GM21619 (cell line): ENCODE results near the gene GMPR2.

ENCODE experiments used
- ATAC-seq: cut with Tn5 transposase; IDR thresholded peaks from one replicate; pipeline ENCODE4 v1.9.1; 2021; ENCODE audit not compliant: unreplicated experiment

Gene GMPR2

GRCh38 chr14:24232645-24233537, at the start of gene GMPR2:
GMPR2 (plus strand) TSS chr14:24232929; CDS start chr14:24233254, 325 bp downstream.
- ATAC-seq = peak; percentile 58

DNA sequence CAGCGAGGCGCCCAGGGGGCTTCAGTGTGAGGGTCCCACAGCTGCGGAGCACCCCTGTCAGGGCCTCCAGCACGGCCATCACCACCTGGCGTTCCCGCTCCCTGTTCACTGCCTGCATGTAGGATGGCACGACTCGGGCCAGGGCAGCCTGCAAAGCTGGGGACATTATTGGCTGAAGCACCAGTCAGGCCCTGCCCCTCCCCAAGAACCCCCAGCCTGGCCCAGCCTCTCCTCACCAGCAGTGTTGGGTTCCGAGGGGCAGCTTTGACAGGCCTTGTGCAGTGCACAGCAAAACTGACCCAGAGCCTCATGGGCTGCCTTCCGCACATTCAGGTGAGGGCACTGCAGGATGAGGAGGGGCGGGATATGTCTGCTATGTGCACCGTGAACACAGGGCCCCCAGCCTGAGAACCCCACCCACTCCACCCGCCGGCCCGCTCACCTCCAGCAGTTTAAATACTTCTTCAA, 49.7 kb upstream of the GMPR2 start:
- ATAC-seq = no peak

- ATAC-seq = no peak
These were observed 48.4 kb upstream of the GMPR2 start for GRCh38 chr14:24184104-24184970.

GRCh38 chr14:24185026-24185425, 47.7 kb upstream of the GMPR2 start:
- no peak for ATAC-seq

- no peak for ATAC-seq
These were observed 47.0 kb upstream of the GMPR2 start for GRCh38 chr14:24185741-24186140.

DNA sequence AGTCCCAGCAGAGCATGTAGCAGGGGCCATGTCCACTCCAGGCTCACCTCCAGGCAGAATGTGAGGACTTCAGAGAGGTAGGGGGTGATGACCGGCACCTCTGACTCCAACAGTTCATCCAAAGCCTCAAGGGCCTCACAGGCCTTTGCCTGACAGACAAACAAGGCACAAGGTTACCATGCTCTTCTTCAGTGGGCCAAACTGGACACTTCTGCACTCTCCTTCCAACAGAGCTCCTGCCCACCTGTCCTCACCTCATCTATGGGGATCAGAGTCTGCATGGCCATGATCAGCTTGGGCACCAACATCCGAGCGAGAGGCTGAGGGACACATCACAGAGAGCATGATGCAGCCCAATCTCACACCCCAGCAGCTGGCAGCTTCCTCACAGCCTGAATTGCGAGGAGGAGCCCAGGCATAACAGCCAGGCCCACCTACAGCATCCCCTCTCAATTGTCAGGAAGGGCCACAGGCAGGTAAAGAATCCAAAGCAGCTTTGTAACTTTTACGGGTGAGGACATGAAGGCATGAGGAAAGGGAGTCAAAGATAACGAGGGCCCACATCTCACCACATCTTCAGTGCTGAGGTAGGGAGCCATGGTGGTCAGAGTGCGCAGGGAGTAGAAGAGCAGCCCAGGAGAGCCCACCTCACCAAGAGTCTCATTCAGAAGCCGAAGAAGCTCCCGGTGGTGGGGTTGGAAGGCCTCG, 45.7 kb upstream of the GMPR2 start:
- ATAC-seq = no peak

DNA sequence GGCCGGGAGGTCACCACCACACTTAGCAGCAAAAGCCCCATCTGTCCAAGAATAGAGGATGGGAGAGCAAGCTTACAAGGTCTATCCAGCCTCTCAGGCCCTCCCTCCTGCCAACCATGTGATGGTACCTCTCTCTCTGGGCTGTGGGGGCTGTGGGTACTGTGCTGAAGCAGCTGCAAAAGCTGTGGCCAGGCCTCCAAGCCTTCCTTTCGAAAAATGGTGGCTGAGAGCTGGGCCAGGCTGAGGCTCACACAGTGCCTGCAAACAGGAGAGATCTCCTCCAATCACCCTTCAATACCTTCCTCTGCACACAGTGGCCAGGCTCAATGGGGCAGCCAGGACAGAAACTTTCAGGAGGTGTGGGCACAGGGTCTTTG, 45.2 kb upstream of the GMPR2 start:
- ATAC-seq = no peak

- ATAC-seq = peak; percentile 89
These were observed 44.3 kb upstream of the GMPR2 start, which contains the start of gene IPO4 for GRCh38 chr14:24188251-24189058. IPO4 (minus strand) TSS chr14:24188816; CDS start chr14:24188787, 29 bp downstream.

DNA sequence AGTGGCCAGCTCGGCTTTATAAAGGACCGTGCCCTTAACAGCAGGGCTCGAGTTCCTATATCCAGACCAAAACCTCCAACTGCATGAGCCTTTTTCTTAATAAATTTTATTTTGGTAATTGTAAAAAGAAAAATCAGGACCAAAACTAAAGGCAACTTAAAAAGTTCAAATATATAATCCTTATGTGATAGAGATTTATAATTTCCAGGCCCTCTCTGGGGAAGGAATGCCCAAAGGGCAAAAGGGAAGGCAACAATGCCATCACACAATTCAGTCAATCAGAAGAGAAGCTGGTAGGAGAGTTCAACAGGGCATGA, 43.7 kb upstream of the GMPR2 start:
- ATAC-seq = no peak

DNA sequence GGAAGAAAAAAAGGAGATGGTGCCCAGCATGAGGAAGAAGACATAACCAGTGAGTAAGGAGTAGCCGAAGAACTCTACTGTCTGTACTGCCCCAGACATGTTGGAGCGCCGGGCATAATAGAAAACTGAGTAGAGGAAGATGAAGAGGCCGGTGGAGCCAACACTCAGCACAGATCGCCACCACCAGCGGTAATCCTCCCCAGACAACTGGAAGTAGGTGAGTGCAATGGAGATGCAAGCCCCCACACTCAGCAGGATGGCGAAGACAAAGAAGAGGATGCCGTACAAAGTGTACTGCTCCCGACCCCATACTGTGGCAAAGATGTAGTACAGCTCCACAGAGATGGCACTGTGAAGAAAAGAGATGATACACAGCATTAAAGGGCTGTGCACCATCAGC, 43.3 kb upstream of the GMPR2 start:
- ATAC-seq = no peak

GRCh38 chr14:24190416-24190815, 42.3 kb upstream of the GMPR2 start:
- ATAC-seq = no peak

GRCh38 chr14:24192933-24193332, 39.8 kb upstream of the GMPR2 start:
- no peak for ATAC-seq

DNA sequence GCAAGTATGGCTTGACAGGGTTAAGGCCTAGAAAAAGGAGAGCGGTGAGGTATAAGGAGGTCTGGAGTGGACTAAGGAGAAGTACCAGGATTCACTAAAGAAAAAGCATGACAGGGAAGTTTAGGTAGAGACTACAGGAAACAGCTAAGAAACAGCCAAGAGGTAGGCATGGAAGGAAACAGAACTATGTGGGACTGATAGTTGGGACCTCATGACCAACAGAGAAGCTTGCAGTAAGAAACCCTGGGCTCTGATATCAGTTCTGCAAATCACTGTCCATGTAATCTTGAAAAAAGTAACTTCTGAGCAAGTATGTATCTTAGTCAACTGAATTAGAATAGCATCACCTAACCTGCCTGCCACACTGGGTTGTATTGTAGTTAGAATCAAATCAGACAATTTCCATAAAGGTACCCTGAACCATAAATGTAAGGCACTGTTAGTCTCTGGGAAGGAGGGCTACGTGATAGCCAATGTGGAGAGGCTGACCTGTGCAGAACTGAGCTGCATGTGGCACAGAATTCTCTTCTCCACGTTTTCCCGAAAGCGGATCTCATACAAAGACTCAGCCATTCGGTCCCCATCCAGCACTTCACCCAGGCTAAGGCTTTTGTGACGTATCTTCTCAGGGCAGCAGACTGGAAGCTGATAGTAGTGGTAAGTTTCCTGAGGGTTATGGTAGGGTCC, 38.4 kb upstream of the GMPR2 start:
- ATAC-seq = no peak

- ATAC-seq = no peak
These were observed 37.9 kb upstream of the GMPR2 start for GRCh38 chr14:24194873-24195185.

- ATAC-seq = peak; percentile 82
These were observed 37.3 kb upstream of the GMPR2 start, which contains the start of gene TM9SF1 for GRCh38 chr14:24195186-24196070. TM9SF1 (minus strand) TSS chr14:24195441; CDS start chr14:24195019, 422 bp downstream.

GRCh38 chr14:24196071-24197055, 36.4 kb upstream of the GMPR2 start:
- peak; percentile 15 for ATAC-seq

DNA sequence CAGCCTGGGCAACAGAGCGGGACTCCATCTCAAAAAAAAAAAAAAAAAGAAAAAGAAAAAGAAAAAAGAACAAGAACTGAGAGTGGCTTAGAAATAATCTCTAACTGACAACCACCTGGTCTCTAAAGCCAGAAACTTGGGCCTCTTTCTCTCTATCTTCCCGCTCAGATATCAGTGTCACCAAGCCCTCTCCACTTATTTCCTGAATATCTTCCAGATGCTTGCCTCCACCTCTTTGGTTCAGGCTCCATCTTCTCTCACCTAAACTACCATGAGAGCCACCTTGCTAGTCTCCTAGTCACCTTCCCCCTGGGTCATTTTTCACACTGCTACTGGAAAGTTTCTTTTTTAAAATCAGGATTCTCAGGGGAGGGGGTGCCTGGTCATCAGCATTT, 35.7 kb upstream of the GMPR2 start:
- no peak for ATAC-seq
